MM.1S (cell line): ENCODE results near the gene OIT3.

ENCODE experiments used
- DNase-seq: peaks from one replicate; pipeline ENCODE4 v3.0.0-alpha.2; 2015
- H2AFZ ChIP-seq: fragments of 300-600 bp; sonication (generic); 2 replicates; pipeline ENCODE4 v1.6.0; 2016; ENCODE audit warnings: antibody characterized with exemption, low read length
- H3F3A ChIP-seq: fragments of 300-600 bp; sonication (generic); 2 replicates; pipeline ENCODE4 v1.6.1; 2016; ENCODE audit warnings: mild to moderate bottlenecking, antibody characterized with exemption, low read length, moderate library complexity, mixed read lengths; ENCODE audit not compliant: insufficient read depth
- H3K27ac ChIP-seq: fragments of 300-600 bp; sonication (generic); 2 replicates; pipeline ENCODE4 v1.5.1; 2016; ENCODE audit warnings: mild to moderate bottlenecking, low read length
- H3K27me3 ChIP-seq: fragments of 300-600 bp; sonication (generic); replicated peaks from 2 replicates; pipeline ENCODE4 v1.6.0; 2016; ENCODE audit warnings: low read length; ENCODE audit not compliant: insufficient read depth
- H3K36me3 ChIP-seq: fragments of 300-600 bp; sonication (generic); replicated peaks from 2 replicates; pipeline ENCODE4 v1.6.1; 2016; ENCODE audit warnings: mild to moderate bottlenecking, low read length, mixed read lengths; ENCODE audit not compliant: insufficient read depth
- H3K4me1 ChIP-seq: fragments of 300-600 bp; sonication (generic); 2 replicates; pipeline ENCODE4 v1.6.1; 2016; ENCODE audit warnings: low read length, mixed read lengths
- H3K4me2 ChIP-seq: fragments of 300-600 bp; sonication (generic); 2 replicates; pipeline ENCODE4 v1.6.0; 2016; ENCODE audit warnings: low read depth, low read length
- H3K4me3 ChIP-seq: fragments of 300-600 bp; sonication (generic); 2 replicates; pipeline ENCODE4 v1.5.1; 2016; ENCODE audit warnings: low read length, mixed read lengths
- H3K79me2 ChIP-seq: fragments of 300-600 bp; sonication (generic); 2 replicates; pipeline ENCODE4 v1.6.1; 2016; ENCODE audit warnings: mixed run types, low read length, mixed read lengths
- H3K9ac ChIP-seq: fragments of 300-600 bp; sonication (generic); 2 replicates; pipeline ENCODE4 v1.6.1; 2016; ENCODE audit warnings: low read length, mixed read lengths
- H3K9me2 ChIP-seq: fragments of 300-600 bp; sonication (generic); replicated peaks from 2 replicates; pipeline ENCODE4 v1.6.1; 2016; ENCODE audit warnings: mild to moderate bottlenecking, low read length, mixed read lengths; ENCODE audit not compliant: insufficient read depth
- H3K9me3 ChIP-seq: fragments of 300-600 bp; sonication (generic); replicated peaks from 2 replicates; pipeline ENCODE4 v1.6.1; 2016; ENCODE audit warnings: mild to moderate bottlenecking, low read length, mixed read lengths; ENCODE audit not compliant: insufficient read depth
- H4K20me1 ChIP-seq: fragments of 300-600 bp; sonication (generic); 2 replicates; pipeline ENCODE4 v1.6.1; 2016; ENCODE audit warnings: mild to moderate bottlenecking, low read length, moderate library complexity, mixed read lengths; ENCODE audit not compliant: insufficient read depth
- CTCF ChIP-seq: fragments of 300-600 bp; sonication (generic); IDR thresholded peaks from 2 replicates; pipeline ENCODE4 v1.5.1; 2016; ENCODE audit warnings: antibody characterized with exemption, low read length, mixed read lengths
- EZH2 ChIP-seq: fragments of 300-600 bp; sonication (generic); optimal IDR thresholded peaks from 2 replicates; pipeline ENCODE3; 2017; ENCODE audit warnings: low read depth, mild to moderate bottlenecking, antibody characterized with exemption, low read length, mixed read lengths
- EZH2phosphoT487 ChIP-seq: fragments of 300-600 bp; sonication (generic); IDR thresholded peaks from 2 replicates; pipeline ENCODE4 v1.6.1; 2018; ENCODE audit warnings: antibody characterized with exemption, low read length

The OIT3 gene

GRCh38 chr10:72883861-72884260 is 9.7 kb upstream of the OIT3 start:
- no peaks in the 10 kb centered on the region for H3K27me3 ChIP-seq
- H3K79me2 ChIP-seq, result no peaks in the 10 kb centered on the region
- H3K4me2 ChIP-seq, result no peak overlapping the region
- H3K4me3 ChIP-seq, result no peak overlapping the region
- H3K9ac ChIP-seq, result no peak overlapping the region
- H3F3A ChIP-seq, result no peaks in the 10 kb centered on the region
- H3K4me1 ChIP-seq, result no peaks in the 10 kb centered on the region
- H3K27ac ChIP-seq, result no peak overlapping the region
- no peaks in the 10 kb centered on the region for H3K9me3 ChIP-seq
- TF ChIP-seq CTCF, result no peak
- TF ChIP-seq EZH2, result no peak
- no peaks in the 10 kb centered on the region for H3K36me3 ChIP-seq
- no peaks in the 10 kb centered on the region for H4K20me1 ChIP-seq
- H2AFZ ChIP-seq, result no peak overlapping the region
- H3K9me2 ChIP-seq, result no peaks in the 10 kb centered on the region
- no peak for DNase-seq

GRCh38 chr10:72885953-72886352 is 7.6 kb upstream of the OIT3 start:
- Histone ChIP-seq H3K4me2 (no peak overlapping the region), H3K36me3 (no peaks in the 10 kb centered on the region), H4K20me1 (no peaks in the 10 kb centered on the region), H3K4me1 (no peaks in the 10 kb centered on the region), H3K9ac (no peak overlapping the region), H3K27me3 (no peaks in the 10 kb centered on the region), H3K79me2 (no peaks in the 10 kb centered on the region), H3K4me3 (no peak overlapping the region), H2AFZ (no peak overlapping the region), H3K9me3 (no peaks in the 10 kb centered on the region), H3K27ac (no peak overlapping the region), H3K9me2 (no peaks in the 10 kb centered on the region), H3F3A (no peaks in the 10 kb centered on the region)
- TF ChIP-seq EZH2 (no peak), EZH2phosphoT487 (no peak)
- no peak for DNase-seq

GRCh38 chr10:72886621-72887020 is 6.9 kb upstream of the OIT3 start:
- Histone ChIP-seq H3K9ac (no peak overlapping the region), H3K4me2 (no peak overlapping the region), H3K36me3 (no peaks in the 10 kb centered on the region), H3K9me2 (no peaks in the 10 kb centered on the region), H3K4me3 (no peak overlapping the region), H3F3A (no peaks in the 10 kb centered on the region), H3K9me3 (no peaks in the 10 kb centered on the region), H3K79me2 (no peaks in the 10 kb centered on the region), H3K27ac (no peak overlapping the region), H3K27me3 (no peaks in the 10 kb centered on the region), H4K20me1 (no peaks in the 10 kb centered on the region), H3K4me1 (no peaks in the 10 kb centered on the region), H2AFZ (no peak overlapping the region)
- TF ChIP-seq EZH2, result no peak
- no peak for TF ChIP-seq EZH2phosphoT487
- TF ChIP-seq CTCF, result no peak
- no peak for DNase-seq

GRCh38 chr10:72887043-72887442 is 6.5 kb upstream of the OIT3 start:
- Histone ChIP-seq H3K79me2 (no peaks in the 10 kb centered on the region), H3F3A (no peaks in the 10 kb centered on the region), H3K4me1 (no peaks in the 10 kb centered on the region), H3K9me2 (no peaks in the 10 kb centered on the region), H4K20me1 (no peaks in the 10 kb centered on the region), H2AFZ (no peak overlapping the region), H3K27me3 (no peaks in the 10 kb centered on the region), H3K9ac (no peak overlapping the region), H3K4me2 (no peak overlapping the region), H3K36me3 (no peaks in the 10 kb centered on the region), H3K27ac (no peak overlapping the region), H3K9me3 (no peaks in the 10 kb centered on the region), H3K4me3 (no peak overlapping the region)
- TF ChIP-seq CTCF, result no peak
- no peak for TF ChIP-seq EZH2
- no peak for TF ChIP-seq EZH2phosphoT487
- no peak for DNase-seq
